Measurements from ENCODE around the gene GNPTAB.

DNA sequence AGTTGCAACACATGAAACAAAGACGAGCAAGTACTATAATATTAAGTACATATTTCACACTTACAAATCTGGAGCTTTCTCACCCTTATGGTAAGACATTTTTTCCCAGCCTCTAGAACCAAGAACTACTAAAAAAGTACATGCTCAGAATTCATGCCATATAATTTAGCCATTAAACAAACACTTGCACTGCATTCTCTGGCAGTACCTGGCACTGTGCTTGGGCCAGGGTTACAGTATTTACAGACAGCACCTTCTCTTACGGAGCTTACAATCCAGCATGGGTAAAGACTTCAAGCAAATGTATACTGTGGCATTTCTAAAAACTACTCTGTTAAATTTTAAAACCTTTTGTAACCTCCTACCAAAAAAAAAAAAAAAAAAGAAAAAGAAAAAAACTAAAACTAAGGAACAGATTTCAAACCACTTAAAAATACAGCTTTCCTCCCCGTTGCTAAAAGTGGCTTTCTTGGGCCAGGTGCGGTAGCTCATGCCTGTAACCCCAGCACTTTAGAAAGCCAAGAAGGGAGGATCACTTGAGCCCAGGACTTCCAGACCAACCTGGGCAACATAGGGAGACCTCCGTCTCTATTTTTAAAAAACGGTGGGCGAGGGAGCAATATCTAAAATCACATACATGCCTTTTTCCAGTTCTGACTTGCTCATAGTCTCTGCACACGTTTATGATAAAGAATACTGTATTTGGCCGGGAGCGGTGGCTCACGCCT is 956 bp downstream of the GNPTAB start:
- TF ChIP-seq CTCF (IDR thresholded peaks at IDR 0.05) (no peak), POLR2AphosphoS5 (IDR thresholded peaks at IDR 0.05; ENCODE audit: low read depth, low read length) (no peak), SIN3A (IDR thresholded peaks at IDR 0.05; ENCODE audit: borderline replicate concordance, insufficient read depth, low read depth, low read length) (no peak)
- TF ChIP-seq, protein P1, sequence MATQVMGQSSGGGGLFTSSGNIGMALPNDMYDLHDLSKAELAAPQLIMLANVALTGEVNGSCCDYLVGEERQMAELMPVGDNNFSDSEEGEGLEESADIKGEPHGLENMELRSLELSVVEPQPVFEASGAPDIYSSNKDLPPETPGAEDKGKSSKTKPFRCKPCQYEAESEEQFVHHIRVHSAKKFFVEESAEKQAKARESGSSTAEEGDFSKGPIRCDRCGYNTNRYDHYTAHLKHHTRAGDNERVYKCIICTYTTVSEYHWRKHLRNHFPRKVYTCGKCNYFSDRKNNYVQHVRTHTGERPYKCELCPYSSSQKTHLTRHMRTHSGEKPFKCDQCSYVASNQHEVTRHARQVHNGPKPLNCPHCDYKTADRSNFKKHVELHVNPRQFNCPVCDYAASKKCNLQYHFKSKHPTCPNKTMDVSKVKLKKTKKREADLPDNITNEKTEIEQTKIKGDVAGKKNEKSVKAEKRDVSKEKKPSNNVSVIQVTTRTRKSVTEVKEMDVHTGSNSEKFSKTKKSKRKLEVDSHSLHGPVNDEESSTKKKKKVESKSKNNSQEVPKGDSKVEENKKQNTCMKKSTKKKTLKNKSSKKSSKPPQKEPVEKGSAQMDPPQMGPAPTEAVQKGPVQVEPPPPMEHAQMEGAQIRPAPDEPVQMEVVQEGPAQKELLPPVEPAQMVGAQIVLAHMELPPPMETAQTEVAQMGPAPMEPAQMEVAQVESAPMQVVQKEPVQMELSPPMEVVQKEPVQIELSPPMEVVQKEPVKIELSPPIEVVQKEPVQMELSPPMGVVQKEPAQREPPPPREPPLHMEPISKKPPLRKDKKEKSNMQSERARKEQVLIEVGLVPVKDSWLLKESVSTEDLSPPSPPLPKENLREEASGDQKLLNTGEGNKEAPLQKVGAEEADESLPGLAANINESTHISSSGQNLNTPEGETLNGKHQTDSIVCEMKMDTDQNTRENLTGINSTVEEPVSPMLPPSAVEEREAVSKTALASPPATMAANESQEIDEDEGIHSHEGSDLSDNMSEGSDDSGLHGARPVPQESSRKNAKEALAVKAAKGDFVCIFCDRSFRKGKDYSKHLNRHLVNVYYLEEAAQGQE (IDR thresholded peaks at IDR 0.05; ENCODE audit: insufficient read depth in 1 of 2, low read depth in 2 of 2, low read length in 1 of 2), result no peak

Measured in Panc1 (cell line).